Suprapubic skin (tissue), 4 donors: ENCODE results near the gene CDKN2B. TPM values are rescaled to one million over a fixed set of nuclear protein-coding genes. Genes with fewer than 3 reads are reported as not detected.

Experiments
- DNase-seq, 2 donors: peaks; one replicate each; pipeline ENCODE4 v3.0.0-alpha.2; 2019; ENCODE audit warnings: low spot score in 2 of 2
- H3K27ac ChIP-seq: fragments of 200-600 bp; sonication (generic); one replicate; pipeline ENCODE4 v1.5.1; 2019
- H3K27me3 ChIP-seq: fragments of 200-600 bp; sonication (generic); one replicate; pipeline ENCODE4 v1.5.1; 2019
- H3K36me3 ChIP-seq: fragments of 200-600 bp; sonication (generic); one replicate; pipeline ENCODE4 v1.5.1; 2019
- H3K4me1 ChIP-seq: fragments of 200-600 bp; sonication (generic); one replicate; pipeline ENCODE4 v1.5.1; 2019
- H3K4me3 ChIP-seq: fragments of 200-600 bp; sonication (generic); one replicate; pipeline ENCODE4 v1.5.1; 2019; ENCODE audit warnings: mild to moderate bottlenecking
- H3K9me3 ChIP-seq: fragments of 200-600 bp; sonication (generic); one replicate; pipeline ENCODE4 v1.5.1; 2019
- EP300 ChIP-seq: sonication (generic); formaldehyde crosslinking; IDR thresholded peaks from one replicate; pipeline ENCODE4 v1.6.1; 2017; ENCODE audit warnings: antibody characterized with exemption
- POLR2A ChIP-seq, 2 donors: fragments of 450-650 bp; IDR thresholded peaks; one replicate each; pipeline ENCODE4 v1.6.1; 2017; ENCODE audit warnings: antibody characterized with exemption in 2 of 2, mild to moderate bottlenecking in 2 of 2, moderate library complexity in 2 of 2
- POLR2AphosphoS5 ChIP-seq, 3 donors: sonication (generic); formaldehyde crosslinking; IDR thresholded peaks; one replicate each; pipeline ENCODE4 v1.6.1; 2017; ENCODE audit warnings: antibody characterized with exemption in 3 of 3
- WGBS: methylation state at CpG from one replicate; pipeline ENCODE4 v1.1.5; 2018; 5-methylcytosine and 5-hydroxymethylcytosine counted together
- total RNA-seq, 4 donors: library from RNA; depleted of rRNA; stranded (reverse); fragments of >200 nt; gene quantifications; one replicate each; pipeline ENCODE4 v1.1.0, GENCODE V29; 2016
- TF ChIP-seq, protein P1 (sequence below), 2 donors: fragments of 200-600 bp in 1 of 2; fragments of 450-650 bp in 1 of 2; sonication (generic) in 1 of 2; IDR thresholded peaks; one replicate each; pipeline ENCODE4 v1.5.1; 2016 to 2019; ENCODE audit warnings: antibody characterized with exemption in 2 of 2, mild to moderate bottlenecking in 1 of 2, moderate library complexity in 1 of 2

Gene CDKN2B
- total RNA-seq, 4 donors from 2014 or later = 38.8 to 59.9 (median 51.9) TPM

- H3K27ac ChIP-seq = peak overlapping the region; percentile 62
- WGBS = 86% methylated on average over 1 of the region's 1 CpG
- DNase-seq = no peak
- H3K9me3 ChIP-seq = no peaks in the 10 kb centered on the region
- H3K4me1 ChIP-seq = peaks cover 57% of the 10 kb centered on the region
- H3K36me3 ChIP-seq = no peaks in the 10 kb centered on the region
- TF ChIP-seq POLR2AphosphoS5 (IDR thresholded peaks at IDR 0.05) (no peak), EP300 (no peak), POLR2A (IDR thresholded peaks at IDR 0.05) (no peak)
- TF ChIP-seq, protein P1, sequence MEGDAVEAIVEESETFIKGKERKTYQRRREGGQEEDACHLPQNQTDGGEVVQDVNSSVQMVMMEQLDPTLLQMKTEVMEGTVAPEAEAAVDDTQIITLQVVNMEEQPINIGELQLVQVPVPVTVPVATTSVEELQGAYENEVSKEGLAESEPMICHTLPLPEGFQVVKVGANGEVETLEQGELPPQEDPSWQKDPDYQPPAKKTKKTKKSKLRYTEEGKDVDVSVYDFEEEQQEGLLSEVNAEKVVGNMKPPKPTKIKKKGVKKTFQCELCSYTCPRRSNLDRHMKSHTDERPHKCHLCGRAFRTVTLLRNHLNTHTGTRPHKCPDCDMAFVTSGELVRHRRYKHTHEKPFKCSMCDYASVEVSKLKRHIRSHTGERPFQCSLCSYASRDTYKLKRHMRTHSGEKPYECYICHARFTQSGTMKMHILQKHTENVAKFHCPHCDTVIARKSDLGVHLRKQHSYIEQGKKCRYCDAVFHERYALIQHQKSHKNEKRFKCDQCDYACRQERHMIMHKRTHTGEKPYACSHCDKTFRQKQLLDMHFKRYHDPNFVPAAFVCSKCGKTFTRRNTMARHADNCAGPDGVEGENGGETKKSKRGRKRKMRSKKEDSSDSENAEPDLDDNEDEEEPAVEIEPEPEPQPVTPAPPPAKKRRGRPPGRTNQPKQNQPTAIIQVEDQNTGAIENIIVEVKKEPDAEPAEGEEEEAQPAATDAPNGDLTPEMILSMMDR (IDR thresholded peaks at IDR 0.05) = no peak
- H3K4me3 ChIP-seq = no peak overlapping the region
- H3K27me3 ChIP-seq = no peaks in the 10 kb centered on the region
Measured at GRCh38 chr9:22041344-22041743, 32.2 kb upstream of the CDKN2B start.

DNA sequence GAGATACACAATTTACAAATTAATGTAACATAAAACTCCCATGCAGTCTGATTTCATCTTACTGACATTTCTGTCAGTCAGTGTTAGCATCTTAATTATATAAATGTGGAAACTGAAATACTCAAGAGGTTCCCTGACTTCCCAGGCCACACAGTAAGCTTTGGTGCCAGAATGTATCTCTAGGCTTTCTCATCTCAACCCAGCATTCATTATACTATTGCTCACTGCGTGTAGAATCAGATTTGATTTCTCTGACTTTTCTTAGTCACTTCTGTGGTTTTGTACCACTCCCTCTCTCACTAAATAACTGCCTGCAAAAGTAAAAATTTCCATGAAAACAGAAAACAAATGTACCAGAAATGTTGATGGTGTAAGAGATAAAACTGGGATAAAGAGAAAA lies 31.7 kb upstream of the CDKN2B start:
- Histone ChIP-seq H3K4me3 (no peak overlapping the region), H3K27me3 (no peaks in the 10 kb centered on the region), H3K27ac (no peak overlapping the region), H3K9me3 (no peaks in the 10 kb centered on the region), H3K4me1 (peaks cover 58% of the 10 kb centered on the region), H3K36me3 (no peaks in the 10 kb centered on the region)
- no peak for DNase-seq
- TF ChIP-seq POLR2AphosphoS5 (IDR thresholded peaks at IDR 0.05) (no peak), POLR2A (IDR thresholded peaks at IDR 0.05) (no peak), EP300 (no peak)
- TF ChIP-seq, protein P1 (IDR thresholded peaks at IDR 0.05) = no peak
- 38% methylated on average over 1 of the region's 1 CpG for WGBS

DNA sequence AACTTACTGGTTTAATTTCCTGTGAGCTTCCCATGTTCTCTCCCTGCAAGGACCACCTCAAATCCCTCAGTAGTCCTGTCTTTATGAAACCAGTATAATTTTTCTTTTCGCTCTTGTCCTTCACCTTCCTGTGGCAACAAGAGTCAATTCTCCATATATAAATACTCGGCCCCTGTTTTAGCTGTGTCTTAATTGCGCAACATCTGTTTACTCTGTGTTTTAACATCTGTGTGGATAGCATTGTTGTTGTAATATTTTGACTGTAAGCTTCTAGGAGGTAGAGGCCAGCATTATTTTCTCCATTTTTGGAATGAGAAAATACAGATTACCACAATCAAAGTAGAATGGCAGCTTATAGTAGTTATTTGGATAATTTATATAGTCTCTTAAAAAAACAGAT lies 30.2 kb upstream of the CDKN2B start:
- DNase-seq = no peak
- TF ChIP-seq, protein P1 (IDR thresholded peaks at IDR 0.05) = no peak
- no peak for TF ChIP-seq POLR2AphosphoS5 (IDR thresholded peaks at IDR 0.05)
- TF ChIP-seq EP300 = no peak
- TF ChIP-seq POLR2A (IDR thresholded peaks at IDR 0.05) = no peak
- WGBS = 72% methylated on average over 3 of the region's 3 CpGs
- H3K27me3 ChIP-seq = no peaks in the 10 kb centered on the region
- H3K36me3 ChIP-seq = no peaks in the 10 kb centered on the region
- H3K9me3 ChIP-seq = no peaks in the 10 kb centered on the region
- no peak overlapping the region for H3K27ac ChIP-seq
- H3K4me3 ChIP-seq = no peak overlapping the region
- peaks cover 69% of the 10 kb centered on the region for H3K4me1 ChIP-seq

GRCh38 chr9:22037954-22038690 lies 29.0 kb upstream of the CDKN2B start:
- no peak for DNase-seq
- H3K4me1 ChIP-seq = peaks cover 73% of the 10 kb centered on the region
- H3K9me3 ChIP-seq = no peaks in the 10 kb centered on the region
- whole genome bisulfite sequencing = 18% methylated on average over 2 of the region's 2 CpGs
- H3K4me3 ChIP-seq = no peak overlapping the region
- H3K27ac ChIP-seq = peak overlapping the region; percentile 70
- no peaks in the 10 kb centered on the region for H3K27me3 ChIP-seq
- no peak for TF ChIP-seq POLR2A (IDR thresholded peaks at IDR 0.05)
- TF ChIP-seq, protein P1 (IDR thresholded peaks at IDR 0.05) = peak; percentile 12 to 19
- no peaks in the 10 kb centered on the region for H3K36me3 ChIP-seq

DNA sequence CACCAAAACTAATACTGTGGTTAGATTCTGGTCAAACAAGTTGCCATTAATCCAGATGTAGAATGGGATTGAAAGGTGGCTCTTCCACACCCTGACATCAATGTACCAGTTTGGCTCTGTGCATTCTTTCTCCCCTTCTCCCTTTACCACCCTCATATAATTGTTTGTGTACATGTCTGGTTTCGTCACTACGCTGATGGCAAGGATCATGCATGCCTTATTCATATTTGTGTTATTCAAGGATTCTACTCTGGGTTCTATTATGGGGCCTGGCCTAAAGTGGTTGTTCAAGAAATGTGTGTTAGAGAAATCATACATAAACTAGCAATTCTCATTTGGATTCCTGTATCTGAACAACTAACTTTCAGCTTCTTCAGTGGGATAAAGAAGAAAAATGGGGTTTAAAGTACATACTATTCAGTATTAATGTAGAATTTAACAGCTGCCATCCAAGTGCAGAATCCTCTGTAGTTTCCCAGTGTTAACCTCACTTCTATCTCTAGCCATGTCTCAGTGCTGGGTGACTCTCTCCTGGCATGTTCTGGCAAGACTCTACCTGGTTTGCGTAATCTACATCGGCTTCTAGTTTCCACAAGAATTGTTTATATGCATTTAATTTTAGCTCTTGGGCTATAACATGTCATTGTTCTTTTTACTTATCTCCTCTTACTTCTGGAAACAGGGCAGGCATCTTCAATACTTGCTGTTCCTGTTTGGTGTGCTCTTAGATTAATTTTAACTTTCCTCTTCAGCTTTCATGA lies 27.9 kb upstream of the CDKN2B start:
- 49% methylated on average over 4 of the region's 4 CpGs for WGBS
- Histone ChIP-seq H3K4me1 (peaks cover 73% of the 10 kb centered on the region), H3K4me3 (no peak overlapping the region), H3K9me3 (no peaks in the 10 kb centered on the region), H3K27ac (peak overlapping the region; percentile 70), H3K36me3 (no peaks in the 10 kb centered on the region), H3K27me3 (no peaks in the 10 kb centered on the region)
- TF ChIP-seq POLR2AphosphoS5 (IDR thresholded peaks at IDR 0.05) = peak in 1 of 3 donors; percentile 60
- TF ChIP-seq, protein P1 (IDR thresholded peaks at IDR 0.05) = no peak
- no peak for TF ChIP-seq EP300
- no peak for TF ChIP-seq POLR2A (IDR thresholded peaks at IDR 0.05)
- no peak for DNase-seq
